GM18909 (cell line): ENCODE measurements around the gene HCN2.
"Not testable (repeated sequence)": the region's sequence is repeated elsewhere in the genome, so short reads cannot be mapped to it uniquely, and the experiment has no call there.

Experiments used
- ATAC-seq: cut with Tn5 transposase; IDR thresholded peaks from one replicate; pipeline ENCODE4 v1.9.1; 2021; ENCODE audit warnings: mild to moderate bottlenecking; ENCODE audit not compliant: unreplicated experiment, poor library complexity

Gene HCN2

DNA sequence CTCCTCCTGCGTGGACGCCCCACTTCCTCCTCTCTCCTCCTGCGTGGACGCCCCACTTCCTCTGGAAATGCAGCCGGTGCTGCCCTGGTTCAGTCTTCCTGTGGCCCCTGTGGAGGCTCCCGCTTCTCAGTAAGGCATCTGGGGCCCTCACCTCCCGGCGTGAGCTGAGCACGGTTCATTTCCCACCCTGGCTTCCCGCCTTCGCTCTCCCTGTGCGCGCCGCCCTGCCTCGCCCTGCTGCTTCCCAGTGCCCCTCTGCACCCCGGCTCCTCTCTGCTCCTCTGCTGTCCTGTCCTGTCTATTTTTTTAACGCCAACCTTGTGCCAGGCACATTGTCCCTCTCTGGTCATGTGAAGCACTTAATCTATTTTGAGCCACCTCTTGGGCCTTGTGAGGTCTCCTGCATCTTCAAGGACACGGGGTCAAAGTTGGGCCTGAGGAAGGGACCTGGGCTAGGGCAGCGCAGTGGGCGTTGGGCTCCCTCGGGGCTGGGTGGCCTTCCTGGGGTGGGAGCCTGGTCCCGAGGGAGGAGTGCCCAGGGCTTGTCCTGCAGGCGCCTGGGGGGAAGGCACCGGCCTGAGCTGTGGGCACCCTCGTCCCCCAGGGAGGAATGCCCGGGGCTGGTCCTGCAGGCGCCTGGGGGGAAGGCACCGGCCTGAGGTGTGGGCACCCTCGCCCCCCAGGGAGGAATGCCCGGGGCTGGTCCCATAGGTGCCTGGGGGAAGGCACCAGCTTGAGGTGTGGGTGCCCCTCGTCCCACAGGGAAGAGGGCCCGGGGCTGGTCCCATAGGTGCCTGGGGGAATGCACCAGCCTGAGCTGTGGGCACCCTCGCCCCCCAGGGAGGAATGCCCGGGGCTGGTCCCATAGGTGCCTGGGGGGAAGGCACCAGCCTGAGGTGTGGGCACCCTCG lies 13.0 kb downstream of the HCN2 start:
- no peak for ATAC-seq

GRCh38 chr19:603302-603639 lies 13.6 kb downstream of the HCN2 start:
- not testable (repeated sequence) for ATAC-seq

DNA sequence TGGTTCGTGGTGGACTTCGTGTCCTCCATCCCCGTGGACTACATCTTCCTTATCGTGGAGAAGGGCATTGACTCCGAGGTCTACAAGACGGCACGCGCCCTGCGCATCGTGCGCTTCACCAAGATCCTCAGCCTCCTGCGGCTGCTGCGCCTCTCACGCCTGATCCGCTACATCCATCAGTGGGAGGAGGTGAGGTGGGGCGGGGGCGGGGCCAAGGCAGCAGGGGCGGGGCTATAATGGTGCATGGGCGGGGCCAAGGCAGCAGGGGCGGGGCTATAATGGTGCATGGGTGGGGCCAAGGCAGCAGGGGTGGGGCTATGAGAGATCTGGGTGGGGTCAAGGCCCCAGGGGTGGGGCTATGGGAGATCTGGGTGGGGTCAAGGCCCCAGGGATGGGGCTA lies 14.1 kb downstream of the HCN2 start:
- not testable (repeated sequence) for ATAC-seq

DNA sequence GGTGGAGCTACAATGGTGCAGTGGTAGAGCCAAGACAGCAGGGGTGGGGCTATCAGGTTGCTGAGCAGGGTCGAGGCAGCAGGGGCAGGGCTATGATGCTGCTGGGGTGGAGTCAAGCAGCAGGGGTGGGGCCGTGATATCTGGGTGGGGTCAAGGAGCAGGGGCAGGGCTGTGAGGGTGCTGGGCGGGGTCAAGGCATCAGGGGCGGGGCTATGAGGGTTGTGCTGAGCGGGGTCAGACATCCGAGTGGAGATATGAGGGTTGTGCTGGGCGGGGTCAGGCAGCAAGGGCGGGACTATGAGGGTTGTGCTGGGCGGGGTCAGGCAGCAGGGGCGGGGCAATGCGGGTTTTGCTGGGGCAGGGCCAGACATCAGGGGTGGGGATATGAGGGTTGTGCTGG lies 14.7 kb downstream of the HCN2 start:
- ATAC-seq = no peak

DNA sequence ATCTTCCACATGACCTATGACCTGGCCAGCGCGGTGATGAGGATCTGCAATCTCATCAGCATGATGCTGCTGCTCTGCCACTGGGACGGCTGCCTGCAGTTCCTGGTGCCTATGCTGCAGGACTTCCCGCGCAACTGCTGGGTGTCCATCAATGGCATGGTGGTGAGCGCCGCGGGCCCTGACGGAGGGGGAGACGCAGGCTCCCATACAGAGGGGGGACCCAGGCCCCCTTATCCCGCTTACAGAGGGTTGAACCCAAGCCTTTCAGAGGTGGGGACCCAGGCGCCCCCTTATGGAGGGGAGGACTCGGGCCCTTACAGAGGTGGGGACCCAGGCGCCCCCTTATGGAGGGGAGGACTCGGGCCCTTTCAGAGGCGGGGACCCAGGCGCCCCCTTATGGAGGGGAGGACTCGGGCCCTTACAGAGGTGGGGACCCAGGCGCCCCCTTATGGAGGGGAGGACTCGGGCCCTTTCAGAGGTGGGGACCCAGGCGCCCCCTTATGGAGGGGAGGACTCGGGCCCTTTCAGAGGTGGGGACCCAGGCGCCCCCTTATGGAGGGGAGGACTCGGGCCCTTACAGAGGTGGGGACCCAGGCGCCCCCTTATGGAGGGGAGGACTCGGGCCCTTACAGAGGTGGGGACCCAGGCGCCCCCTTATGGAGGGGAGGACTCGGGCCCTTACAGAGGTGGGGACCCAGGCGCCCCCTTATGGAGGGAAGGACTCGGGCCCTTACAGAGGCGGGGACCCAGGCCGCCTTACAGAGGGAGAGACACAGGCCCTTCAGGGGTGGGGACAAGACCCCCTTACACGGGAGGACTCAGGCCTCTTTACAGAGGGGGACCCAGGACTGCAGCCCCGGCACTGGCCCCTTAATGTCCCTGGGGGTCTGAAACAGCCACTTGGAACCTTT lies 15.6 kb downstream of the HCN2 start:
- ATAC-seq = not testable (repeated sequence)

GRCh38 chr19:607301-608154 lies 17.8 kb downstream of the HCN2 start:
- ATAC-seq = no peak

DNA sequence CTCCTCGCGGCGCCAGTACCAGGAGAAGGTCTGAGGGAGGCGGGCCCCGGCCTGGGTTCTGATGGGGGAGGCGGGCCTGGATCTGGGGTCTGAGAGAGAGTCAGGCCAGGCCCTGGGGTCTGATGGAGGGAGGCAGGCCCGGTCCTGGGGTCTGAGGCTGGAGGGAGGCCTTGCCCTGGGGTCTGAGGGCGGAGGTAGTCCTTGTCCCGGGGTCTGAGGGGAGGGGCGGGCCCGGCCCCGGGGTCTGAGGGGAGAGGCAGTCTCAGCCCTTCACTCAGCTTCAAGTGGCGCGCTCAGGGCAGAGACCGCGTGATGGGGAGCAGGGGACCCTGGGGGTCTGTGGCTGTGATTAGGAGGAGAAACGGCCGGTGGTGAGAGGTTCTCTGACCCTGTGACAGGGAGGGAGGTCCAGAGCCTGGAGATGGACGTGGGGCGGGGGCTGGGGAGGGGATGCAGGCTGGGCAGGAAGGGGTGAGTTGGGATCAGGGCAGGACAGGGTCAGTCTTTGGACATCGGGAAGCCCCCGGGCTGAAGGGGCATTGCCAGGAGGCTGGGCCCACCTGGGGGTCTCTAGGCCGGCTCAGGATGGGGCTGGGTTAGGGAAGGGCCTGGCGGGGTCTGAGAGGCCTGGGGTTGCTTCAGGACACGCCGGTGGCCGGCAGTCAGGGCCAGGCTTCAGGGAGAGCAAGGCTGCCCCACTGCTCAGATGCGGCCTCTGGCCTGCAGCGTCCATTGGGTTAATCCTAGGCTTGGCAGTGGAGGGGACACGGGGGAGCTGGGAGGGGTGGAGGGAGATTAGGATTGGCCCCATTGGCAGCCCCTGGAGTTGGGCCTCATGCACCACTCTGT lies 18.7 kb downstream of the HCN2 start:
- no peak for ATAC-seq

DNA sequence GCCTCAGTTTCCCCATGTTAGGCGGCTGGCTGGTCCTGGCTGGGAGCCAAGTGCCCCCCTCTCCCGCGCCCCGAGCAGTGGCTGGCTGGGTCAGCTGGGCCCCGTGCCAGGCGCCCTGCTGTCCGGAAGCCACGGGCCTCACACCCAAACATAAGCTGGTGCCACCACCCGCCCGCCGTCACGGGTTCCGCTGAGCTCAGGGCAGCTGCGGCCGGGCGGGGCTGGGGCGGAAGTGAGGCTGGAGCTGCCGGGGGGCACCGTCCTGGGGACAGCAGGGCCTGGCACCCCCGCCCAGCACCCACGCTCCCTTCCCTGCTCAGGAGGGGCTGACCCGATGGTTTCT lies 19.3 kb downstream of the HCN2 start:
- no peak for ATAC-seq

DNA sequence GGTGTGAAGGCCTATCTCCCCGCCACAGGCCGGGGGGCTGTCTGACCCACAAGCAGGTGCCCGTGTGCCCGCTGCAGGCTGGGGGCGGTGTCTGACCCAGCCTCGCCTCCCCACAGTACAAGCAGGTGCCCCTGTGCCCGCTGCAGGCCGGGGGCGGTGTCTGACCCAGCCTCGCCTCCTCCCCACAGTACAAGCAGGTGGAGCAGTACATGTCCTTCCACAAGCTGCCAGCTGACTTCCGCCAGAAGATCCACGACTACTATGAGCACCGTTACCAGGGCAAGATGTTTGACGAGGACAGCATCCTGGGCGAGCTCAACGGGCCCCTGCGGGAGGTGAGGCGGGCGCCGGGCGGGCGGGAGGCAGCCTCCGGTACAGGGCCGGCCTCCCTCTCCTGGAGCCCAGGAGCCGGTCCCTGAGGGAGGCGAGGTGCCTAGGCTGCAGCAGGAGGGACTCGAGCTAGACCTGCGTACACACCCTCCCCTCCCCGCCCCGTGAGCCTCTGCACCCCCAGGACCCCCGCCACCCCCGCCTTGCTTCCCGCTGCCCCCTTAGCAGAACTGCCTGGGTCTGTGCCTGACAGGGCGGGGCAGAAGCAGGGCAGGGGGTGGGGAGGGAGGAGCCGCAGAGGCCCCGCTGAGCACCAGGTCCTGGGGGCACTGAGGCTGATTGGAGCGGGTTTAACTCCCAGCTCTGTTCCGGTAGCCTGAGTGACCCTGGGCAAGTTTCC lies 20.6 kb downstream of the HCN2 start:
- ATAC-seq = no peak

GRCh38 chr19:610801-611480 lies 21.3 kb downstream of the HCN2 start:
- ATAC-seq = no peak

DNA sequence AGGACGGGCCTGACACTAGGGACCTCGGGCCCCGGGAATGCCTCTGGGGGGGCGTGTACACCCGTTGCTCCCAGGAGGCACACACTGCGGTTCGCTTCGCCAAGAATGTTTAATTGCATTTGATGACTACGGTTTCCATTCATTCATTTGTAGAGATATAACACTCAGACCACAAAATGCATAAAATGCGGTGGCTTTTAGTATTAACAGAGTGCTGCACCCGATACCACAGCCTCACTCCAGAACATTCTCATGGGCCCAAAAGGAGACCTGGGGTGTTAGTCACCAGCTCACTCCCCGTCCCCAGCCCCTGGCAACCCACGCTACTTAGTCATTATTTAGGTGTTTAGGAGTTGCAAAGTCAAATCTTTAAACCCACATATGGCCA lies 21.8 kb downstream of the HCN2 start:
- ATAC-seq = no peak

GRCh38 chr19:612941-613340 lies 23.3 kb downstream of the HCN2 start:
- no peak for ATAC-seq

DNA sequence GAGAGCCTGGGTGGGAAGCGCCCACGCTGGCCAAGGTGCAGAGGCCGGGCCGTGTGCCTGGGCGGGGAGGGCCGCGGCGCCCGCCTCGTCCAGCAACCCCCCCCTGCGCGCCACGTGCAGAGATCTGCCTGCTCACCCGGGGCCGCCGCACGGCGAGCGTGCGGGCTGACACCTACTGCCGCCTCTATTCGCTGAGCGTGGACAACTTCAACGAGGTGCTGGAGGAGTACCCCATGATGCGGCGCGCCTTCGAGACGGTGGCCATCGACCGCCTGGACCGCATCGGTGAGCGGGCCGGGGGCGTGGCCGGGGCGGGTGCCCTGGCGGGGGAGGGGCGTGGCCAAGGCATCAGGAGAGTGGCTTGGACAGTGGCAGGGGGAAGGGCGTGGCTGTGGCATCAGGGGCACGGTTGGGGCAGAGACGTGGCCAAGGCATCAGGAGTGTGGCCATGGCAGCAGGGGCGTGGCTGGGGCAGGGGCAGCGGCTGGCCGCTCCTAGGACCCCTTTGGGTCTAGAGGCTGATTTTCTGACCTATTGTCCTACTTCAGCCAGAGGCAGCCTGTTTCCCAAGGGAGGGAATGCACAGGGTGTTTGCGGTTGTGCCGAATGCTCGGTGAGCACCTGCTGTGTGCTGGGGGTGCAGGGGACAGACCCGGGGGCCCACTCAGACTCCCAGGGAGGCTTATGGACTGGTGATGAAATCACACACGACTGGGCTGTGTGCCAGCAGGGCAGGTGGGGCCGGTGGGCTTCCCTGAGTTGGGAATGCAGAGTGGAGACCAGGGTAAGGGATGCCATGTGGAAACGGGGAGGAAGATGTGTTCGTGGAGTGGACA lies 24.3 kb downstream of the HCN2 start:
- no peak for ATAC-seq

DNA sequence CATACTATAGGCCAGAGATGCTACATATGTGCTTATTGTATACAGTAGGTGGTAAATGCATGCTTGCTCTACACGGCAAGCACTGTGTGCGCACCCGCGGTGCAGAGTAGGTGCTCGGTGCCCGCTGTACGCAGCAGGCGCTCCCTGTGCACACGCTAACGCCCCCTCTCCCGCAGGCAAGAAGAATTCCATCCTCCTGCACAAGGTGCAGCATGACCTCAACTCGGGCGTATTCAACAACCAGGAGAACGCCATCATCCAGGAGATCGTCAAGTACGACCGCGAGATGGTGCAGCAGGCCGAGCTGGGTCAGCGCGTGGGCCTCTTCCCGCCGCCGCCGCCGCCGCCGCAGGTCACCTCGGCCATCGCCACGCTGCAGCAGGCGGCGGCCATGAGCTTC lies 25.9 kb downstream of the HCN2 start:
- ATAC-seq = no peak

- no peak for ATAC-seq
Observed at GRCh38 chr19:616062-616700, 26.5 kb downstream of the HCN2 start.

GRCh38 chr19:616747-617526 lies 27.3 kb downstream of the HCN2 start:
- ATAC-seq = no peak
